BE2C (cell line): ENCODE data around the gene OR52R1. TPM values are rescaled to one million over a fixed set of nuclear protein-coding genes. Genes with fewer than 3 reads are reported as not detected.

ENCODE experiments used
- DNase-seq: peaks from one replicate; pipeline ENCODE4 v3.0.0-alpha.2; 2020
- H3K27me3 ChIP-seq: fragments of 250-450 bp; sonication (Bioruptor Pico); 2 replicates; pipeline ENCODE4 v1.5.1; 2020; ENCODE audit warnings: mild to moderate bottlenecking
- H3K36me3 ChIP-seq: fragments of 250-450 bp; sonication (Bioruptor Pico); 2 replicates; pipeline ENCODE4 v1.5.1; 2020; ENCODE audit warnings: mild to moderate bottlenecking
- H3K4me1 ChIP-seq: fragments of 250-450 bp; sonication (Bioruptor Pico); 2 replicates; pipeline ENCODE4 v1.5.1; 2020
- H3K4me3 ChIP-seq: 2 replicates; pipeline ENCODE4 v1.5.1; 2011; ENCODE audit warnings: low read depth, low read length
- H3K9me3 ChIP-seq: fragments of 250-450 bp; sonication (Bioruptor Pico); 2 replicates; pipeline ENCODE4 v1.5.1; 2020
- polyA plus RNA-seq: library from polyadenylated mRNA; unstranded; fragments of >200 nt; gene quantifications from one replicate; pipeline ENCODE4 v1.2.1, GENCODE V29; 2012; ENCODE audit warnings: low read depth, missing spikeins; ENCODE audit not compliant: insufficient read length, insufficient read depth
- TF ChIP-seq, protein P1 (sequence below): IDR thresholded peaks from 2 replicates; pipeline ENCODE4 v1.5.1; 2012; ENCODE audit warnings: mild to moderate bottlenecking, low read depth, low read length

The OR52R1 gene
- polyA plus RNA-seq = not detected

DNA sequence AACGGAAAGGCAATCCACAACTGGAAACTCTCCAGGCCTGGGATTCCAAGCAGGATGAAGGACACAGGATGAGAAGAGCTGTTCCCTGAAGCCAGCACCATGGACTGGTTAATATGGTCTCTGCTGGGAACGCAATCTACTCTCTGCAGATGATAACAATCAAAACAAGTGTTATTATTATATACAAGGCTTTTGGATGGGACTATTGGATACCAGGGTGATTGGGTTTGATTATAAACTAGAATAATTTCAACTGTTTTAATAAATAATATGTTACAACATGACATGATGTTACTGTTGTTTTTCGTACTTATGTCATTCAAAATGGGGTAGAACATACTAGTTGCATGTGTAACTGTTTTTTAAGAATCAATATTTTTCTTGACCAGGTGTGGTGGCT lies at the start of gene OR52R1:
Gene OR52R1 (minus strand): TSS at position 101 of the 400 bp plus-strand sequence. CDS start 0 bp downstream, at position 101.
- TF ChIP-seq, protein P1, sequence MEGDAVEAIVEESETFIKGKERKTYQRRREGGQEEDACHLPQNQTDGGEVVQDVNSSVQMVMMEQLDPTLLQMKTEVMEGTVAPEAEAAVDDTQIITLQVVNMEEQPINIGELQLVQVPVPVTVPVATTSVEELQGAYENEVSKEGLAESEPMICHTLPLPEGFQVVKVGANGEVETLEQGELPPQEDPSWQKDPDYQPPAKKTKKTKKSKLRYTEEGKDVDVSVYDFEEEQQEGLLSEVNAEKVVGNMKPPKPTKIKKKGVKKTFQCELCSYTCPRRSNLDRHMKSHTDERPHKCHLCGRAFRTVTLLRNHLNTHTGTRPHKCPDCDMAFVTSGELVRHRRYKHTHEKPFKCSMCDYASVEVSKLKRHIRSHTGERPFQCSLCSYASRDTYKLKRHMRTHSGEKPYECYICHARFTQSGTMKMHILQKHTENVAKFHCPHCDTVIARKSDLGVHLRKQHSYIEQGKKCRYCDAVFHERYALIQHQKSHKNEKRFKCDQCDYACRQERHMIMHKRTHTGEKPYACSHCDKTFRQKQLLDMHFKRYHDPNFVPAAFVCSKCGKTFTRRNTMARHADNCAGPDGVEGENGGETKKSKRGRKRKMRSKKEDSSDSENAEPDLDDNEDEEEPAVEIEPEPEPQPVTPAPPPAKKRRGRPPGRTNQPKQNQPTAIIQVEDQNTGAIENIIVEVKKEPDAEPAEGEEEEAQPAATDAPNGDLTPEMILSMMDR = no peak
- Histone ChIP-seq H3K9me3 (no peaks in the 10 kb centered on the region), H3K4me1 (no peaks in the 10 kb centered on the region), H3K4me3 (no peak within 1 kb of the TSS), H3K27me3 (no peaks in the 10 kb centered on the region), H3K36me3 (no peaks in the 10 kb centered on the region)
- no peak for DNase-seq

DNA sequence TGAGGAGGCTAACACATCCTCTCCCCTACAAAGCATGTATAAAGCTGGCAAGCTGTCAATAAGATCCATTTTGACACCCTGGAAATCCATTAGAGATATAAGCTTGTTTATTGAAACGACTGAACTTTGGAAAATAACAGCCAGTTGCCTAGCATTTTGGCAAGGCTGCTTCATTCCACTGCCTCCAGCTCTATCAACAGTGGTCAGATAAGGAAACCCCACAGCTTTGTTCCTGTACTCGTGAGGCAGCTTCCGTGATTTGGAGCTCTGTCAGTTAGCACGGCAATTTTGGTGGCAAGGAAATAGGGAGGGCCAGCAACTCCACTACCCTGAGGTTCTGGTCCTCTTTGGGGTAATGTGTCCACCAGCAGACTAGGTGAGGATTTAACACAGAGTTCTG lies 46.9 kb upstream of the OR52R1 start:
- H3K27me3 ChIP-seq = no peaks in the 10 kb centered on the region
- no peak for DNase-seq
- H3K4me1 ChIP-seq = no peaks in the 10 kb centered on the region
- TF ChIP-seq, protein P1 = no peak
- no peak overlapping the region for H3K4me3 ChIP-seq
- H3K36me3 ChIP-seq = no peaks in the 10 kb centered on the region
- no peaks in the 10 kb centered on the region for H3K9me3 ChIP-seq

GRCh38 chr11:4848908-4849532 lies 44.8 kb upstream of the OR52R1 start, which contains the start of gene OR51S1:
TSS of gene OR51S1 (minus strand) at chr11:4849208. CDS start at chr11:4849208, 0 bp downstream.
- no peak for DNase-seq

DNA sequence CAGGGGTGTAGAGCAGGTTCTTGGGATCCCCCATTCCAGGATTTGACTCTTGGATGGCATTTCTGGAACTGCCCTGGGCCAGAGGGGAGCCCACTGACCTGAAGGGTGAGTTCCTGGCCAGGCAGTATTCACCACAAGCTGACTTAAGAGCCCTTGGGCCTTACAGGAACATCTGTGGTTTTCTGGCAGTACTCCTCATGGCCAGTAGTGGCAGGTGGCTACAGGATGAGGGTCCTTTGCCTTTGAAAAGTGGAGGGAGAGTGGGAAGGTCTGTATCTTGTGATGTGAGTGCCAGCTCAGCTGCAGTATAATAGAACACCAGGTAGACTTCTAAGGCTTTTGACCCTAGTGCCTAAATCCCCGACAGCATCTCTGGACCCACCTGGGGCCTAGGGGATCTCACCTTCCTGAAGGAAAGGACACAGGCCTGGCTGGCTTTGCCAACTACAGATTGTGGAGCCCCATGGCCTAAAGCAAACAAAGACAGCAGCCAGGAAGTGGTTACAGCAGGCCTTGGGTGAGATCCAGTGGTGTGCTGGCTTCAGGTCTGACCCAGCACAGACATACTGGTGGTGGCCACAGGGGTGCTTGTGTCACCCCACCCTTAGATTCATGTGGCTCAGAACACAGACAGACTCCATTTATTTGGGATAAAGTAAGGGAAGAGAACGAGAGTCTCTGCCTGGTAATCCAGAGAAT lies 35.8 kb upstream of the OR52R1 start:
- Histone ChIP-seq H3K27me3 (no peaks in the 10 kb centered on the region), H3K9me3 (no peaks in the 10 kb centered on the region), H3K36me3 (no peaks in the 10 kb centered on the region), H3K4me1 (no peaks in the 10 kb centered on the region), H3K4me3 (no peak overlapping the region)
- TF ChIP-seq, protein P1 = no peak
- no peak for DNase-seq

More at GRCh38 chr11:4848908-4849532, 44.8 kb upstream of the OR52R1 start, which contains the start of gene OR51S1:
- no peaks in the 10 kb centered on the region for H3K27me3 ChIP-seq
- H3K9me3 ChIP-seq = no peaks in the 10 kb centered on the region
- H3K36me3 ChIP-seq = no peaks in the 10 kb centered on the region
- H3K4me3 ChIP-seq = no peak within 1 kb of the TSS
- TF ChIP-seq, protein P1 = no peak
- H3K4me1 ChIP-seq = no peaks in the 10 kb centered on the region

GRCh38 chr11:4830909-4831308 lies 26.7 kb upstream of the OR52R1 start:
- TF ChIP-seq, protein P1 = no peak
- Histone ChIP-seq H3K4me1 (no peaks in the 10 kb centered on the region), H3K36me3 (no peaks in the 10 kb centered on the region), H3K4me3 (no peak overlapping the region), H3K27me3 (no peaks in the 10 kb centered on the region), H3K9me3 (no peaks in the 10 kb centered on the region)
- no peak for DNase-seq

DNA sequence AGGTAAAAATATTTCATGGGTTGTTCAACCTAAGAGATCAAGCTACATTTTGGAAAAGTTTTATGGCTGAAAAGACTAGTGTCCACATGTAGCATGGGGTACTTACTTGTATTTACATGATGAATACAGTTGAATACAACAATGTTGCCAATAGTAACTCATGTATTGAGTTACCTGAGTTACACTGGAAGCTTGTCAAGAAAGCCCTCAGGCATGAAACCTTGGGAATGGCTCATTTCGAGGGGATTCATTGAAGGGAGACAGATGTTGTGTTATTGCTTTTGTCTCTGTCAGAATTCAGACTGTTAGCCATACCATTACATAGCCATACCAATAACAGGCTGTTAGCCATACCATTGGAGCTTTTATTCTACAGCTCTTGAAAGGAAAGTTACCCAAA lies 26.2 kb upstream of the OR52R1 start:
- TF ChIP-seq, protein P1 = no peak
- Histone ChIP-seq H3K9me3 (no peaks in the 10 kb centered on the region), H3K36me3 (no peaks in the 10 kb centered on the region), H3K4me1 (no peaks in the 10 kb centered on the region), H3K27me3 (no peaks in the 10 kb centered on the region), H3K4me3 (no peak overlapping the region)
- no peak for DNase-seq
